ENCODE measurements around the gene ZNRF3. TPM values are rescaled to one million over a fixed set of nuclear protein-coding genes. Genes with fewer than 3 reads are reported as not detected.

The ZNRF3 gene
- total RNA-seq, 1 donor from 2014 or later, result 7.9 TPM

- Histone ChIP-seq H3K27ac (no peak overlapping the region), H3K36me3 (peaks cover 0 to 3% of the 10 kb centered on the region in 2 donors), H3K9me3 (no peaks in the 10 kb centered on the region), H3K27me3 (no peaks in the 10 kb centered on the region), H3K4me3 (no peak overlapping the region), H3K4me1 (no peaks in the 10 kb centered on the region)
- TF ChIP-seq POLR2A (IDR thresholded peaks at IDR 0.05) (no peak), POLR2AphosphoS5 (IDR thresholded peaks at IDR 0.05; ENCODE audit: insufficient read depth in 1 of 2, low read depth in 1 of 2) (no peak), CTCF (IDR thresholded peaks at IDR 0.05) (no peak)
- DNase-seq (ENCODE audit: extremely low spot score in 2 of 2), result no peak
- intact Hi-C loops (cut with DNase I), result no loop called here
These were observed 171.9 kb downstream of the ZNRF3 start for GRCh38 chr22:29055192-29055830.

- H3K36me3 ChIP-seq, result no peaks in the 10 kb centered on the region
- H3K27me3 ChIP-seq, result no peaks in the 10 kb centered on the region
- no peak for DNase-seq (ENCODE audit: extremely low spot score in 2 of 2)
- H3K4me3 ChIP-seq, result no peak overlapping the region
- no peak for TF ChIP-seq POLR2AphosphoS5 (IDR thresholded peaks at IDR 0.05; ENCODE audit: insufficient read depth in 1 of 2, low read depth in 1 of 2)
- TF ChIP-seq CTCF (IDR thresholded peaks at IDR 0.05), result no peak
- TF ChIP-seq POLR2A (IDR thresholded peaks at IDR 0.05), result no peak
- intact Hi-C loops (cut with DNase I), result no loop called here
- H3K27ac ChIP-seq, result no peak overlapping the region
- H3K4me1 ChIP-seq, result no peaks in the 10 kb centered on the region
- no peaks in the 10 kb centered on the region for H3K9me3 ChIP-seq
These were observed 173.1 kb downstream of the ZNRF3 start for GRCh38 chr22:29056472-29056871.

GRCh38 chr22:29060251-29060869 lies 177.0 kb downstream of the ZNRF3 start:
- no peak for DNase-seq (ENCODE audit: extremely low spot score in 2 of 2)
- no peak overlapping the region for H3K27ac ChIP-seq
- H3K4me3 ChIP-seq, result no peak overlapping the region
- intact Hi-C loops (cut with DNase I), result no loop called here
- H3K27me3 ChIP-seq, result no peaks in the 10 kb centered on the region
- no peaks in the 10 kb centered on the region for H3K36me3 ChIP-seq
- H3K4me1 ChIP-seq, result no peaks in the 10 kb centered on the region
- TF ChIP-seq POLR2A (IDR thresholded peaks at IDR 0.05), result no peak
- no peak for TF ChIP-seq POLR2AphosphoS5 (IDR thresholded peaks at IDR 0.05; ENCODE audit: insufficient read depth in 1 of 2, low read depth in 1 of 2)
- TF ChIP-seq CTCF (IDR thresholded peaks at IDR 0.05), result no peak
- no peaks in the 10 kb centered on the region for H3K9me3 ChIP-seq

GRCh38 chr22:29060931-29061330 lies 177.6 kb downstream of the ZNRF3 start:
- DNase-seq (ENCODE audit: extremely low spot score in 2 of 2), result no peak
- intact Hi-C loops (cut with DNase I), result no loop called here
- Histone ChIP-seq H3K27ac (no peak overlapping the region), H3K9me3 (no peaks in the 10 kb centered on the region), H3K4me3 (no peak overlapping the region), H3K27me3 (no peaks in the 10 kb centered on the region), H3K36me3 (no peaks in the 10 kb centered on the region), H3K4me1 (peaks cover 3% of the 10 kb centered on the region)
- TF ChIP-seq CTCF (IDR thresholded peaks at IDR 0.05), result no peak
- TF ChIP-seq POLR2AphosphoS5 (IDR thresholded peaks at IDR 0.05; ENCODE audit: insufficient read depth in 1 of 2, low read depth in 1 of 2), result no peak
- TF ChIP-seq POLR2A (IDR thresholded peaks at IDR 0.05), result no peak

GRCh38 chr22:29061773-29062172 lies 178.4 kb downstream of the ZNRF3 start, which contains the start of gene C22orf31:
C22orf31 (minus strand) TSS chr22:29061831; CDS start chr22:29061792, 39 bp downstream.
- TF ChIP-seq CTCF (IDR thresholded peaks at IDR 0.05) (no peak), POLR2A (IDR thresholded peaks at IDR 0.05) (no peak), POLR2AphosphoS5 (IDR thresholded peaks at IDR 0.05; ENCODE audit: insufficient read depth in 1 of 2, low read depth in 1 of 2) (no peak)
- H3K9me3 ChIP-seq, result no peaks in the 10 kb centered on the region
- no peak for DNase-seq (ENCODE audit: extremely low spot score in 2 of 2)
- H3K4me3 ChIP-seq, result no peak within 1 kb of the TSS
- H3K4me1 ChIP-seq, result peaks cover 5% of the 10 kb centered on the region
- no peaks in the 10 kb centered on the region for H3K27me3 ChIP-seq
- H3K36me3 ChIP-seq, result no peaks in the 10 kb centered on the region
- intact Hi-C loops (cut with DNase I), result no loop called here
- no peak within 1 kb of the TSS for H3K27ac ChIP-seq
